GM12875 (cell line): ENCODE measurements around the gene PIKFYVE.
"Not testable (repeated sequence)": the region's sequence is repeated elsewhere in the genome, so short reads cannot be mapped to it uniquely, and the experiment has no call there.

Experiments
- H3K4me3 ChIP-seq: one replicate; pipeline ENCODE4 v1.5.1; 2011; ENCODE audit warnings: low read depth, low read length, control low read depth
- TF ChIP-seq, protein P1 (sequence below): IDR thresholded peaks from 2 replicates; pipeline ENCODE4 v1.5.1; 2011; ENCODE audit warnings: low read depth, mild to moderate bottlenecking, control low read depth, inconsistent platforms, low read length, moderate library complexity, borderline replicate concordance; ENCODE audit not compliant: insufficient read depth

Gene PIKFYVE

DNA sequence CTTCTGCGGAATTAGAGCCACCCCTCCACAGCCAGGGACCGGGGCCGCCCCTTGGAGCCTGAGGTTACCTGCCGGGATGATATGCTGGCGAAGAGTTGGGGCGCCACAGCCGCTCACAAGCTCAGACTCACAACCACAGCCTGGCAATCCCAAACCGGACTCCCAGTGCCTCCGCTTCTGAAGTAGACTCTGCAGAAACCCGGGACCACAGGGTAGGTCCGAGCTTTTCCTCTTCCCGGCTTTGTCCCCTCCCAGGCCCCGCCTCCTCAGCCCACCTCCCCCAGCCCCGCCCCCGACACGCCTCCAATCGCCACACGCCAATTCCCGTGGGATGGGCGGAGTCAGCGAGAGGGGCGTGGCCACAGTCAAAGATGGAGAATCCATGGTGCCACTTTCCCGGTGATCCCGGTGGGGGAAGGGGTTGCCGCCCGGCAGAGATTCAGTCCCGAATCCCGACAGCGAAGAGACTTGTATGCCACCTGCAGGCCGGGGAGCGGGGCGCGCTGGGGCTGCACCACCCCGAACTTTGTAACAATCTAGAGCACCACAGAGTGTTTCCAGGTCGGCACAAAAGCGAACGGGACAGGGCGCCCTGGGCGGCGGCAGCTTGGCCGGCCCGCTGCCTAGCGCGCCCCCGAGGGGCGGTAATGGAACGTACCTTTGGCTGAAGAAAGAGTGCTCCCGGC, 11.0 kb upstream of the PIKFYVE start, which contains the start of gene IDH1:
Gene IDH1, minus strand, starts transcription at position 201 of the 686 bp plus-strand sequence. CDS start 3,520 bp downstream, outside the sequence.
- H3K4me3 ChIP-seq: peak within 1 kb of the TSS; percentile 57

DNA sequence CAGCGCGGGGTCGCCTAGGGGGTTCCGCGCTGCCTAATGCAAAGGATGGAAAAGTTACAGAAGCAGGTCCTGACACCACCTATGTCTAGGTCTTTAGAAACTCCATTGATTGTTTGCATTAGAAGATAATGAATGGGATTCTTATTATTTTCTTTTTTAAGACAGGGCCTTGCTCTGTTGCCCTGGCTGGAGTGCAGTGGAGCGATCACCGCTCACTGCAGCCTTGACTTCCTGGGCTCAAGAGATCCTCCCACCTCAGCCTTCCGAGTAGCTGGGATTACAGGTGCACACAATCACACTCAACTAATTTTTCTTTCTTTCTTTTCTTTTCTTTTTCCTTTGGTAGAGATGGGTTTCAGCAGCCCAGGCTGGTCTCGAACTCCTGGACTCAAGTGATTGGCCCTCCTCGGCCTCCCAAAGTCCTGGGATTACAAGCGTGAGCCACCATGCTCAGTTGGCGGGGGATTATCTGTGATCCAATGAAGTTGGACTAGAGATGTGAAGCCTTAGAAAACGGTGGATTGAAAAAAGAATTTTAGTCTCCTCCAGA, 10.4 kb upstream of the PIKFYVE start:
- TF ChIP-seq, protein P1, sequence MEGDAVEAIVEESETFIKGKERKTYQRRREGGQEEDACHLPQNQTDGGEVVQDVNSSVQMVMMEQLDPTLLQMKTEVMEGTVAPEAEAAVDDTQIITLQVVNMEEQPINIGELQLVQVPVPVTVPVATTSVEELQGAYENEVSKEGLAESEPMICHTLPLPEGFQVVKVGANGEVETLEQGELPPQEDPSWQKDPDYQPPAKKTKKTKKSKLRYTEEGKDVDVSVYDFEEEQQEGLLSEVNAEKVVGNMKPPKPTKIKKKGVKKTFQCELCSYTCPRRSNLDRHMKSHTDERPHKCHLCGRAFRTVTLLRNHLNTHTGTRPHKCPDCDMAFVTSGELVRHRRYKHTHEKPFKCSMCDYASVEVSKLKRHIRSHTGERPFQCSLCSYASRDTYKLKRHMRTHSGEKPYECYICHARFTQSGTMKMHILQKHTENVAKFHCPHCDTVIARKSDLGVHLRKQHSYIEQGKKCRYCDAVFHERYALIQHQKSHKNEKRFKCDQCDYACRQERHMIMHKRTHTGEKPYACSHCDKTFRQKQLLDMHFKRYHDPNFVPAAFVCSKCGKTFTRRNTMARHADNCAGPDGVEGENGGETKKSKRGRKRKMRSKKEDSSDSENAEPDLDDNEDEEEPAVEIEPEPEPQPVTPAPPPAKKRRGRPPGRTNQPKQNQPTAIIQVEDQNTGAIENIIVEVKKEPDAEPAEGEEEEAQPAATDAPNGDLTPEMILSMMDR: no peak
- H3K4me3 ChIP-seq: peak overlapping the region; percentile 57

More for the DNA sequence above, 11.0 kb upstream of the PIKFYVE start, which contains the start of gene IDH1:
- TF ChIP-seq, protein P1: peak; percentile 57

DNA sequence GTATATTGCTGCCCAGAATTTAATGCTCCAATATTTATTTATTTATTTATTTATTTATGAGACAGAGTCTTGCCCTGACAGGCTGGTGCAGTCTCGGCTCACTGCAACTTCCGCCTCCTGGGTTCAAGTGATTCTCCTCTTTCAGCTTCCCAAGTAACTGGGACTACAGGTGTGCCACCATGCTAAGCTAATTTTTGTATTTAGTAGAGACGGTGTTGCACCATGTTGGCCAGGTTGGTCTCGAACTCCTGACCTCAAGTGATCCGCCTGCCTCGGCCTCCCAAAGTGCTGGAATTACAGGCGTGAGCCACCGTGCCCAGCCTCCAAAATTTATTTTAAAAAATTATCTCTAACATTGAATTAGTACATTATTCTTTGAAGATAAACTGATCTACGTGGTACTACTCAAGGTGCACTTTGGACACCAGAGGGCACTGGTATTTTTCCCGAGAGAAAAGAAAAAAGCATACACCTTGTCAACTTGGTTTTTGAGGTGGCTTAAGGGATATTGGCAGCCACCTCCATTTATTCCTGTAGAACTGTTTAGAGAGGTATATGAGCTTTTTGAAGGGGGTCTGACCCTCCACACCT, 9.8 kb upstream of the PIKFYVE start:
- TF ChIP-seq, protein P1: 0 out of 2 replicates have a peak, but pooled peaks have one; percentile 22
- H3K4me3 ChIP-seq: no peak overlapping the region

DNA sequence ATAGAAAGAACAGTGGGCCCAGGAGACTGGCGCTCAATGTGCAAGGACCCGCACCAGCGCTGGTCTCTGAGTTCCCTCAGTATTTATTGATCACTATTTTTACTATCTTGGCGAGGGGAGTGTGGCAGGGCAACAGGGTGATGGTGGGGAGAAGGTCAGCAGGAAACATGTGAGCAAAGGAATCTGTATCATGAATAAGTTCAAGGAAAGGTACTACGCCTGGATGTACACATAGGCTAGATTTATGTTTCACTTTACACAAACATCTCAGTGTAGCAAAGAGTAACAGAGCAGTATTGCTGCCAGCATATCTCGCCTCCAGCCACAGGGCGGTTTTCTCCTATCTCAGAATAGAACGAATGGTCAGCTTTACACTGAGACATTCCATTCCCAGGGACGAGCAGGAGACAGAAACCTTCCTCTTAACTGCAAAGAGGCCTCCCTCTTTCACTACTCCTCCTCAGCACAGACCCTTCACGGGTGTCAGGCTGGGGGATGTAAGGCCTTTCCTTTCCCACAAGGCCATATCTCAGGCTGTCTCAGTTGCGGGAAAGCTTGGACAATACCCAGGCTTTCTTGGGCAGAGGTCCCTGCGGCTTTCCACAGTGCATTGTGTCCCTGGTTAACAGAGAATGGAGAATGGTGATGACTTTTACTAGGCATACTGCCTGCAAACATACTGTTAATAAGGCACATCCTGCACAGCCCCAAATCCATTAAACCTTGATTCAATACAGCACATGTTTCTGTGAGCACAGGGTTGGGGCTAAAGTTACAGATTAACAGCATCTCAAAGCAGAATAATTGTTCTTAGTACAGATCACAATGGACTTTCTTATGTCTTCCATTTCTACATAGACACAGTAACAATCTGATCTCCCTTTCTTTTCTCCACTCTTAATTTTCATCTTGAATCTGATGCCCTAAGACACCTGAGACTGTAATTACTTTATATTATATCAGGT, 8.9 kb upstream of the PIKFYVE start:
- H3K4me3 ChIP-seq: not testable (repeated sequence)

DNA sequence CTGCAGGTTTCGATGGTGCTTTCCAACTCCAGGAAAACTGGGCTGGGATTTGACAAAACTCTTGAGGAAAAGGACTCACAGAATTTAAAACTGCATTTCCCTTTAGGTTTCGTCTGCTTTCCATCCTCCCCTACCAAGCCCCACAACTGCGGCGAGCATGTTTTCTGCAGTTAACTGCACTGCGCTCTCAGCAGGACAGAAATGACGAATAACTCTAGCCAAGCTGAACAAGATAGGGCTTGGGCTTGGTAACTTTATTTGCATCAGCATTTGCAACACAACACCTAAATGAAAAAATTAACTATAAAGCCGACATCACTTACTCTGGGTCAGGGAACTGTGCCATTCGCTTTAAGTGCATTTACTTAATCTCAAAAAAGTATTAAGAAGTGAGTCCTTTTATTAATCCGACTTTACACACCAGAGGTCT, 669 bp upstream of the PIKFYVE start:
- TF ChIP-seq, protein P1: no peak
- peak overlapping the region; percentile 83 for H3K4me3 ChIP-seq

DNA sequence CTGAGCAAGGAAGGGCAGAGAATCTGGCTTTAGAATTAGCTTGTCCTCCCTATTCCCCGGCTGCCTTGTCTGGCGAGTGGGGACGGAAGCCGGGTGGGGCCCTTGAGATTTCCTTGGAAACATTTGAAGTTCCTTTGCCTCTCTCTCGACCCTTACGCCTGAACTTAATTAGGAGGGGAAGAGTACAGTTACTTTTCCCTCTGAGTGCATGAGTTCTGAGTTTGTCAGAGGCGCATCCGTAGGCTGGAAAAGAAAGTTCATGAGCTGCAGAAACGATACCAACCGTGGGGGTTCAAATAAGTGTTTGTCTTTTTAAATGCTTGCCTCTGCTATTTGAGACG, 468 bp downstream of the PIKFYVE start:
- TF ChIP-seq, protein P1: no peak
- peak overlapping the region; percentile 83 for H3K4me3 ChIP-seq

DNA sequence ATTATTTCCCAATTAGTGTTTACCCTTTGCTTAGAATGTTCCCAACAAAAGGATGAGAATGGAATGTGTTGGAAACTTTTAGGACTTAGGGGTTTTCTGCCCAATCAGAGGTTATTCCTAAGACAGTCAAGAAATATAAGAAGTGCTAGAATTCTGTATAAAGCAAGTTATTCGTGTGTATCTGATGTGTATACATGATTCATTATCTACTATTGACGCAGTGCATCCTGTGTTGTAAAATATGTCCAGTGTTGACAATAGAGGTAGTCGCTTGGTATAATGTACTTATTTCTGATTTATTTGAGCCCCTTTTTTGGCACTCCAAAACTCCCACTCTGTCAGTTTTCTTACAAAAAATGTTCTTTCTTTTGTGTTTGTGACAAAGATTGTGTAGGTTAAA, 881 bp downstream of the PIKFYVE start:
- TF ChIP-seq, protein P1: no peak
- H3K4me3 ChIP-seq: peak overlapping the region; percentile 83

DNA sequence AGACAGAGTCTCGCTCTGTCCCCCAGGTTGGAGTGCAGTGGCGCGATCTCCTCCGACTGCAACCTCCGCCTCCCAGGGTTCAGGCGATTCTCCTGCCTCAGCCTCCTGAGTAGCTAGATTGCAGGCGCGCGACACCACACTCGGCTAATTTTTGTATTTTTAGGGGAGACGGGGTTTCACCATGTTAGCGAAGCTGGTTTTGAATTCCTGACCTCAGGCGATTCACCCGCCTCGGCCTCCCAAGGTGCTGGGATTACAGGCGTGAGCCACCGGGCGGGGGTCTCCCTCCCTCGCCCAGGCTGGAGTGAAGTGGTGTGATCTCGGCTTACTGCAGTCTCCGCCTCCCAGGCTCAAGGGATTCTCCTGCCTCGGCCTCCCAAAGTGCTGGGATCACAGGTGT, 1.5 kb downstream of the PIKFYVE start:
- not testable (repeated sequence) for H3K4me3 ChIP-seq
